AG04450 (cell line): ENCODE data around the gene BTNL2. TPM values are rescaled to one million over a fixed set of nuclear protein-coding genes. Genes with fewer than 3 reads are reported as not detected.

Experiments
- CTCF ChIA-PET: fragments of 300-600, 350-600 bp; formaldehyde crosslinking; extraction: SDS; loops from one replicate; lab custom pipeline; 2022; ENCODE audit warnings: antibody characterized with exemption, inconsistent platforms; lab: Charles Lee
- POLR2A ChIA-PET: fragments of 350-600 bp; formaldehyde crosslinking; extraction: SDS; loops from one replicate; lab custom pipeline; 2021; ENCODE audit warnings: antibody characterized with exemption, inconsistent platforms; lab: Yijun Ruan, JAX
- DNase-seq: peaks from one replicate; pipeline ENCODE4 v3.0.0-alpha.2; 2011; ENCODE audit warnings: low read depth, low spot score
- H3K27ac ChIP-seq: one replicate; pipeline ENCODE4 v1.5.1; 2012; ENCODE audit warnings: low read depth, low read length, control low read depth
- H3K27me3 ChIP-seq: one replicate; pipeline ENCODE4 v1.6.0; 2012; ENCODE audit warnings: low read length; ENCODE audit not compliant: control insufficient read depth, insufficient read depth
- H3K4me3 ChIP-seq: 2 replicates; pipeline ENCODE4 v1.5.1; 2011; ENCODE audit warnings: mild to moderate bottlenecking, low read depth, low read length, control low read depth
- H3K9me3 ChIP-seq: 2 replicates; pipeline ENCODE4 v1.5.1; 2012; ENCODE audit warnings: low read length; ENCODE audit not compliant: control insufficient read depth, insufficient read depth
- CTCF ChIP-seq: IDR thresholded peaks from 2 replicates; pipeline ENCODE4 v1.5.1; 2011; ENCODE audit warnings: low read depth, low read length, control low read depth, inconsistent platforms
- polyA plus RNA-seq: library from polyadenylated mRNA; depleted of rRNA; stranded (reverse); fragments of >200 nt; gene quantifications from 2 replicates; pipeline ENCODE4 v1.2.3, GENCODE V29; 2011

The BTNL2 gene
- polyA plus RNA-seq, 1 experiment = not detected

DNA sequence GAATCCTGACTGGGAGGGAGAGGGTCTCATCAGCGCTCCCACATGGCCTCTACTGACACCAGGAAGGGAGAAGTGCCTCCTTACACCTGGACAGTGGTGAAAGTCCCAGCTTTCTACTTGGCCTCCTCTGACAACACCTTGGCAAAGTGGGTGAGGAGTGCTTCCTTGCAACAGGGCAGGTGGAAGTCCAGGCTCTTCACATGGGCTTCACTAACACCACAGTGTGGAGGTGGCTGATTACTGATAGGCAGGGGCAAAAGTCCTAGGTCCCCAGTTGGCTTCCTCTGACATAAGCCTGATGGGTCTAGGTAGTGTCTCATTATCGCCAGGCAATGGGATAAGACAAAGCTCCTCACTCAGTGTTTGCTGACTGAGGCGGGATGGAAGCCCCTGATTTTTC, 23.2 kb upstream of the BTNL2 start:
- Histone ChIP-seq H3K4me3 (no peak overlapping the region), H3K27me3 (no peaks in the 10 kb centered on the region), H3K9me3 (no peaks in the 10 kb centered on the region), H3K27ac (no peak overlapping the region)
- ChIA-PET POLR2A (no interaction called here), CTCF (interaction anchor here (0.5 to 0.9 kb wide), 2 partner anchors 271 to 1950 kb away, joined by 3 to 4 read pairs; no protein-coding TSS in a partner anchor)
- no peak for TF ChIP-seq CTCF
- no peak for DNase-seq

DNA sequence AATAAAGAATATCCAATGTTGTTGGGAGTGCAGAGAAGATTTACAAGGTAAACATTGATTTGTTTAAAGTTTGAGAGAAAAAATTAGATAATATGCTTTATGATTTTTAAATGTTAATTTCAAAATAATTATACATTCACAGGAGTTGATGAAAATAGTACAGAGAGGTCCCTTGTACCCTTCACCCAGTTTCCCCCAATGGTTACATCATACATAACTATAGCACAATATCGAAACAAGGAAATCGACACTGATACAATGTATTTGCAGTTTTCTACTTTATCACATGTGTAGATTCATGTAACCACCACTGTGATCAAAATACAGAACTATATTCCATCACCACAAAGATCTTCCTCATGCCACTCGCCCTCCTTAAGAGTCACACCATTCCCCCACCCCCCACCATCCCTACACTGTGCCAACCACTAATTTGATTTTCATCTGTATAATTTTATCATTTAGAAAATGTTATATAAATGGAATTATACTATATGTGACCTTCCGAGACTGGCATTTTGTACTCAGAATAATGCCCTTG, 21.0 kb upstream of the BTNL2 start:
- Histone ChIP-seq H3K27ac (no peak overlapping the region), H3K27me3 (no peaks in the 10 kb centered on the region), H3K9me3 (no peaks in the 10 kb centered on the region), H3K4me3 (no peak overlapping the region)
- TF ChIP-seq CTCF = no peak
- CTCF ChIA-PET = no interaction called here
- DNase-seq = no peak
- POLR2A ChIA-PET = no interaction called here

DNA sequence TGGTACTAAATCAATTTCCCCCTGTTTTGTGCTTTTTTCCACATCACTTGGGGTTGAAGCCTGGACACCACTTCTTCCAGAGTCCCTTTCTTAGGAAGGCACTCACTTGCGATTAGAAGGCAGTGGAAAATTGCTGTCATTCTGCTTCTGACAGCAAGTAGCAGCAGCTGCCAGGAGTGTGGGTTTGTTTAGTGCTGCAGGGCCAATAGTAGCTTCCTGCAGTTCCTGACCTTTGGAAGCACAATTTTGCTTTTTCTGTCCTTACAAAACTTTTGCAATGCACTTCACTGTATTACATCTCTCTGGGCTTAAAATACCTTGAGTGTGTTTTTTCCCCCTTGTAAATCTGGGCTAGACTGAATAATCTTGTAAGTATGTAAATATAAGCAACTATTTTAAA, 20.2 kb upstream of the BTNL2 start:
- H3K9me3 ChIP-seq = no peaks in the 10 kb centered on the region
- H3K4me3 ChIP-seq = no peak overlapping the region
- TF ChIP-seq CTCF = no peak
- no peak overlapping the region for H3K27ac ChIP-seq
- no peak for DNase-seq
- POLR2A ChIA-PET = no interaction called here
- no peaks in the 10 kb centered on the region for H3K27me3 ChIP-seq
- CTCF ChIA-PET = interaction anchor here (1.4 kb wide), 1 partner anchor 13 kb away, joined by 6 read pairs; no protein-coding TSS in a partner anchor

DNA sequence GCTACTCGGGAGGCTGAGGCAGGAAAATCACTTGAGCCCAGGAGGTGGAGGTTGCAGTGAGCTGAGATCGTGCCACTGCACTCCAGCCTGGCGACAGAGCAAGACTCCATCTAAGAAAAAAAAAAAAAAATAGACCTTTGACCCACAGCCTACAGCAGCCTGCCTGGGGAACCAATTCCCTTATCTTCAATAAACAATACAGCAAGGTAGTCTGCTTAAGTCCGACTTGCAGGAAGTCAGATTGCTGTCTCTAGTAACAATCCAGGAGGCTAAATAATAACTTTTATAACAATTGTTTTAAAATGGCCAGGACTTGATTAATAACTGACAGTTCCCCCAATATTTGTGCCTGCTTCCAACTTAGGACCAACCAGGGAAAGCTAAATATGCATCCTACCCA, 19.4 kb upstream of the BTNL2 start:
- H3K27ac ChIP-seq = no peak overlapping the region
- H3K9me3 ChIP-seq = no peaks in the 10 kb centered on the region
- ChIA-PET POLR2A (no interaction called here), CTCF (interaction anchor here (0.6 to 1.4 kb wide), 2 partner anchors 9 to 13 kb away, joined by 3 to 6 read pairs; no protein-coding TSS in a partner anchor)
- no peak overlapping the region for H3K4me3 ChIP-seq
- TF ChIP-seq CTCF = no peak
- no peaks in the 10 kb centered on the region for H3K27me3 ChIP-seq
- no peak for DNase-seq

GRCh38 chr6:32424589-32425300, 17.8 kb upstream of the BTNL2 start:
- Histone ChIP-seq H3K4me3 (no peak overlapping the region), H3K27me3 (peaks cover 1% of the 10 kb centered on the region), H3K9me3 (no peaks in the 10 kb centered on the region), H3K27ac (no peak overlapping the region)
- no peak for DNase-seq
- CTCF ChIA-PET = interaction anchor here (1.0 to 2.6 kb wide), 3 partner anchors 11 to 509 kb away, joined by 3 to 31 read pairs (median 5); no protein-coding TSS in a partner anchor
- POLR2A ChIA-PET = no interaction called here
- no peak for TF ChIP-seq CTCF
